ENCODE data around the gene RNFT2.

Gene RNFT2

GRCh38 chr12:116839287-116839830 is 101.2 kb downstream of the RNFT2 start:
- no peak overlapping the region for H3K4me3 Mint-ChIP-seq
- H3K27me3 Mint-ChIP-seq: no peaks in the 10 kb centered on the region
- DNase-seq (ENCODE audit: low spot score in 2 of 2) (no peak), ATAC-seq (replicated peaks; ENCODE audit: extremely low read depth, poor library complexity, severe bottlenecking) (no peak)
- no peak overlapping the region for H3K27ac Mint-ChIP-seq (ENCODE audit: low read depth)
- no peaks in the 10 kb centered on the region for H3K4me1 Mint-ChIP-seq
- H3K36me3 Mint-ChIP-seq (ENCODE audit: insufficient read depth): peaks cover 1% of the 10 kb centered on the region
- H3K9me3 Mint-ChIP-seq: no peaks in the 10 kb centered on the region

GRCh38 chr12:116843085-116843484 is 105.0 kb downstream of the RNFT2 start:
- ATAC-seq (replicated peaks; ENCODE audit: extremely low read depth, poor library complexity, severe bottlenecking) (no peak), DNase-seq (ENCODE audit: low spot score in 2 of 2) (no peak)
- no peaks in the 10 kb centered on the region for H3K27me3 Mint-ChIP-seq
- no peaks in the 10 kb centered on the region for H3K4me1 Mint-ChIP-seq
- H3K27ac Mint-ChIP-seq (ENCODE audit: low read depth): no peak overlapping the region
- H3K4me3 Mint-ChIP-seq: no peak overlapping the region
- no peaks in the 10 kb centered on the region for H3K36me3 Mint-ChIP-seq (ENCODE audit: insufficient read depth)
- no peaks in the 10 kb centered on the region for H3K9me3 Mint-ChIP-seq

- no peak overlapping the region for H3K27ac Mint-ChIP-seq (ENCODE audit: low read depth)
- ATAC-seq (replicated peaks; ENCODE audit: extremely low read depth, poor library complexity, severe bottlenecking) (no peak), DNase-seq (ENCODE audit: low spot score in 2 of 2) (no peak)
- no peaks in the 10 kb centered on the region for H3K36me3 Mint-ChIP-seq (ENCODE audit: insufficient read depth)
- H3K9me3 Mint-ChIP-seq: no peaks in the 10 kb centered on the region
- H3K4me3 Mint-ChIP-seq: no peak overlapping the region
- H3K27me3 Mint-ChIP-seq: peaks cover 22% of the 10 kb centered on the region
- H3K4me1 Mint-ChIP-seq: no peaks in the 10 kb centered on the region
Observed at GRCh38 chr12:116849216-116849615, 111.1 kb downstream of the RNFT2 start.

- Mint-ChIP-seq H3K27ac (ENCODE audit: low read depth) (no peak overlapping the region), H3K9me3 (no peaks in the 10 kb centered on the region), H3K4me1 (no peaks in the 10 kb centered on the region), H3K27me3 (peaks cover 47% of the 10 kb centered on the region), H3K36me3 (ENCODE audit: insufficient read depth) (no peaks in the 10 kb centered on the region), H3K4me3 (no peak overlapping the region)
- ATAC-seq (replicated peaks; ENCODE audit: extremely low read depth, poor library complexity, severe bottlenecking): no peak
- no peak for DNase-seq (ENCODE audit: low spot score in 2 of 2)
Observed at GRCh38 chr12:116852303-116852702, 114.2 kb downstream of the RNFT2 start.

GRCh38 chr12:116853507-116853906 is 115.4 kb downstream of the RNFT2 start:
- H3K36me3 Mint-ChIP-seq (ENCODE audit: insufficient read depth): no peaks in the 10 kb centered on the region
- H3K9me3 Mint-ChIP-seq: no peaks in the 10 kb centered on the region

GRCh38 chr12:116855744-116856470 is 117.8 kb downstream of the RNFT2 start:
- no peak for ATAC-seq (replicated peaks; ENCODE audit: extremely low read depth, poor library complexity, severe bottlenecking)
- no peak for DNase-seq (ENCODE audit: low spot score in 2 of 2)
- Mint-ChIP-seq H3K9me3 (no peaks in the 10 kb centered on the region), H3K4me3 (no peak overlapping the region), H3K36me3 (ENCODE audit: insufficient read depth) (no peaks in the 10 kb centered on the region), H3K4me1 (peaks cover 5% of the 10 kb centered on the region), H3K27me3 (peaks cover 67% of the 10 kb centered on the region), H3K27ac (ENCODE audit: low read depth) (no peak overlapping the region)

More at GRCh38 chr12:116853507-116853906, 115.4 kb downstream of the RNFT2 start:
- ATAC-seq (replicated peaks; ENCODE audit: extremely low read depth, poor library complexity, severe bottlenecking): no peak
- no peaks in the 10 kb centered on the region for H3K4me1 Mint-ChIP-seq
- DNase-seq (ENCODE audit: low spot score in 2 of 2): no peak
- no peak overlapping the region for H3K27ac Mint-ChIP-seq (ENCODE audit: low read depth)
- H3K27me3 Mint-ChIP-seq: peaks cover 59% of the 10 kb centered on the region
- no peak overlapping the region for H3K4me3 Mint-ChIP-seq

- H3K4me3 Mint-ChIP-seq: no peak overlapping the region
- H3K9me3 Mint-ChIP-seq: no peaks in the 10 kb centered on the region
- H3K27ac Mint-ChIP-seq (ENCODE audit: low read depth): no peak overlapping the region
- H3K27me3 Mint-ChIP-seq: peaks cover 72% of the 10 kb centered on the region
- H3K4me1 Mint-ChIP-seq: peaks cover 8% of the 10 kb centered on the region
- H3K36me3 Mint-ChIP-seq (ENCODE audit: insufficient read depth): no peaks in the 10 kb centered on the region
- DNase-seq (ENCODE audit: low spot score in 2 of 2): no peak
- no peak for ATAC-seq (replicated peaks; ENCODE audit: extremely low read depth, poor library complexity, severe bottlenecking)
Observed at GRCh38 chr12:116856729-116857128, 118.6 kb downstream of the RNFT2 start.

- Mint-ChIP-seq H3K27ac (ENCODE audit: low read depth) (no peak overlapping the region), H3K27me3 (peaks cover 68% of the 10 kb centered on the region), H3K36me3 (ENCODE audit: insufficient read depth) (no peaks in the 10 kb centered on the region), H3K4me3 (no peak overlapping the region), H3K9me3 (no peaks in the 10 kb centered on the region), H3K4me1 (peaks cover 10% of the 10 kb centered on the region)
- DNase-seq (ENCODE audit: low spot score in 2 of 2) (no peak), ATAC-seq (replicated peaks; ENCODE audit: extremely low read depth, poor library complexity, severe bottlenecking) (no peak)
Observed at GRCh38 chr12:116859079-116859478, 121.0 kb downstream of the RNFT2 start.

GRCh38 chr12:116860263-116860662 is 122.1 kb downstream of the RNFT2 start:
- Mint-ChIP-seq H3K9me3 (no peaks in the 10 kb centered on the region), H3K27ac (ENCODE audit: low read depth) (no peak overlapping the region), H3K4me3 (no peak overlapping the region), H3K27me3 (peaks cover 69% of the 10 kb centered on the region), H3K36me3 (ENCODE audit: insufficient read depth) (no peaks in the 10 kb centered on the region), H3K4me1 (peaks cover 10% of the 10 kb centered on the region)
- DNase-seq (ENCODE audit: low spot score in 2 of 2) (no peak), ATAC-seq (replicated peaks; ENCODE audit: extremely low read depth, poor library complexity, severe bottlenecking) (no peak)

GRCh38 chr12:116861320-116861719 is 123.2 kb downstream of the RNFT2 start:
- DNase-seq (ENCODE audit: low spot score in 2 of 2) (no peak), ATAC-seq (replicated peaks; ENCODE audit: extremely low read depth, poor library complexity, severe bottlenecking) (peak; percentile 71)
- no peak overlapping the region for H3K4me3 Mint-ChIP-seq
- H3K36me3 Mint-ChIP-seq (ENCODE audit: insufficient read depth): no peaks in the 10 kb centered on the region
- no peak overlapping the region for H3K27ac Mint-ChIP-seq (ENCODE audit: low read depth)
- H3K27me3 Mint-ChIP-seq: peaks cover 59% of the 10 kb centered on the region
- H3K4me1 Mint-ChIP-seq: peaks cover 10% of the 10 kb centered on the region
- H3K9me3 Mint-ChIP-seq: no peaks in the 10 kb centered on the region

- ATAC-seq (replicated peaks; ENCODE audit: extremely low read depth, poor library complexity, severe bottlenecking) (no peak), DNase-seq (ENCODE audit: low spot score in 2 of 2) (no peak)
- Mint-ChIP-seq H3K27ac (ENCODE audit: low read depth) (no peak overlapping the region), H3K9me3 (no peaks in the 10 kb centered on the region), H3K36me3 (ENCODE audit: insufficient read depth) (no peaks in the 10 kb centered on the region), H3K4me1 (peaks cover 10% of the 10 kb centered on the region), H3K27me3 (peaks cover 52% of the 10 kb centered on the region), H3K4me3 (no peak overlapping the region)
Observed at GRCh38 chr12:116862167-116862566, 124.1 kb downstream of the RNFT2 start.

- H3K36me3 Mint-ChIP-seq (ENCODE audit: insufficient read depth): no peaks in the 10 kb centered on the region
- peaks cover 10% of the 10 kb centered on the region for H3K4me1 Mint-ChIP-seq
- ATAC-seq (replicated peaks; ENCODE audit: extremely low read depth, poor library complexity, severe bottlenecking): no peak
Observed at GRCh38 chr12:116863275-116863767, 125.2 kb downstream of the RNFT2 start.

More at GRCh38 chr12:116863275-116863767, 125.2 kb downstream of the RNFT2 start:
- no peak overlapping the region for H3K27ac Mint-ChIP-seq (ENCODE audit: low read depth)
- H3K4me3 Mint-ChIP-seq: no peak overlapping the region
- no peak for DNase-seq (ENCODE audit: low spot score in 2 of 2)
- H3K27me3 Mint-ChIP-seq: peaks cover 40% of the 10 kb centered on the region
- H3K9me3 Mint-ChIP-seq: no peaks in the 10 kb centered on the region
